Sigmoid colon (tissue), 4 donors: Measurements from ENCODE around the gene PRCD.

Source experiments
- CTCF ChIP-seq, 4 experiments: fragments of 450-650 bp in 3 of 4; fragments of 200-600 bp in 1 of 4; IDR thresholded peaks; one replicate each; pipeline ENCODE4 v1.5.1; 2016 to 2019; ENCODE audit warnings: antibody characterized with exemption in 4 of 4, mild to moderate bottlenecking in 3 of 4, moderate library complexity in 2 of 4
- EP300 ChIP-seq, 4 donors: sonication (generic); formaldehyde crosslinking; IDR thresholded peaks; one replicate each; pipeline ENCODE4 v1.6.1; 2017; ENCODE audit warnings: antibody characterized with exemption in 4 of 4

GRCh38 chr17:76538281-76538931 is 1.4 kb upstream of the PRCD start:
- TF ChIP-seq EP300 (IDR thresholded peaks at IDR 0.05) (no peak), CTCF (IDR thresholded peaks at IDR 0.05) (no peak)
